Measurements from ENCODE around the gene ZNF205. TPM values are rescaled to one million over a fixed set of nuclear protein-coding genes. Genes with fewer than 3 reads are reported as not detected.

The ZNF205 gene
- total and polyA plus RNA-seq, 2 of the 4 experiments (the other 2 are of a cell fraction): 8.2 to 12.7 TPM

DNA sequence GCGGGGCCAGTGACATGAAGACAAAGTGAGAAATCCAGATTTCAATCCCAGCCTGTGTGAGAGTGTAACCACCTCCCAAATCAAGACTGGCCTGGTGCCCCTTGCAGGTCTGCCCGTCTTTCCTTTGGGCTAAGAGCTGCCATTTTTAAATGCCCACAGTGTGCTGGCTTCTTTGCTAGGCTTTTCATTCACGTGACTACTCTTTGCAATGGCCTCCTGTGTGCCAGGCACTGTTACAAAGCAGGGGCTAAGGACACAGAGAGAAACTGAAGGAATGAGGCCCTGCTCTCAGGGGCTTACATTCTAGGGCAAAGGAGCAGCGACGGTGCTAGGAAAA lies 13.0 kb upstream of the ZNF205 start:
- H2AK5ac ChIP-seq (ENCODE audit: low read depth, low read length): no peak overlapping the region; the same call in 1 of the 2 replicates
- no peak overlapping the region; the same call in 1 of the 2 replicates for H3K14ac ChIP-seq (replicated peaks; ENCODE audit: low read depth, low read length)
- no peak for DNase-seq
- H4K91ac ChIP-seq (ENCODE audit: insufficient read depth, low read depth, low read length): no peak overlapping the region
- H3K9ac ChIP-seq (ENCODE audit: low read depth, low read length): no peak overlapping the region
- in situ Hi-C loops (cut with MboI; ENCODE audit: low sequenced_read_pairs) (no loop called here), intact Hi-C loops (cut with micrococcal nuclease) (no loop called here), dilution Hi-C loops (cut with HindIII; ENCODE audit: low sequenced_read_pairs, unreplicated experiment) (no loop called here)
- H2BK5ac ChIP-seq (ENCODE audit: low read depth, low read length, poor library complexity, severe bottlenecking): no peak overlapping the region
- H3K56ac ChIP-seq (ENCODE audit: extremely low read depth, insufficient read depth, low read length): no peak overlapping the region
- no peak overlapping the region for H2AK9ac ChIP-seq (replicated peaks; ENCODE audit: low read depth, low read length, poor library complexity)
- no peak overlapping the region for H2BK20ac ChIP-seq (ENCODE audit: low read depth, low read length)
- ATAC-seq (ENCODE audit: low read depth): no peak
- no peaks in the 10 kb centered on the region for H3K9me3 ChIP-seq (ENCODE audit: control insufficient read depth, insufficient read depth, low read length)
- no peaks in the 10 kb centered on the region for H3K79me1 ChIP-seq (ENCODE audit: low read depth in 1 of 2, low read length in 2 of 2)
- H4K8ac ChIP-seq (ENCODE audit: low read depth in 2 of 2, low read length in 2 of 2): peak overlapping the region in 1 of 2 experiments; percentile 90; a peak in 2 of 4 replicates
- no peak overlapping the region for H4K5ac ChIP-seq (ENCODE audit: low read depth, low read length)
- ChIA-PET CTCF (no interaction called here), POLR2A (ENCODE audit: unreplicated experiment) (no interaction called here)
- peak overlapping the region; percentile 96 for H2AFZ ChIP-seq (replicated peaks; ENCODE audit: low read length, poor library complexity)
- no peaks in the 10 kb centered on the region for H4K20me1 ChIP-seq (ENCODE audit: insufficient read depth, low read length)
- H3K4me1 ChIP-seq (ENCODE audit: control insufficient read depth, insufficient read depth, low read length): peaks cover 3% of the 10 kb centered on the region
- H3K36me3 ChIP-seq (ENCODE audit: control insufficient read depth, insufficient read depth, low read length): no peaks in the 10 kb centered on the region
- H3K4ac ChIP-seq (ENCODE audit: low read depth, low read length): no peak overlapping the region
- no peak overlapping the region for H2BK15ac ChIP-seq (ENCODE audit: low read depth, low read length)
- peaks cover 17% of the 10 kb centered on the region for H3K9me1 ChIP-seq (ENCODE audit: insufficient read depth, low read length)
- H3K27ac ChIP-seq (ENCODE audit: insufficient read depth, low read length): no peak overlapping the region
- peaks cover 27% of the 10 kb centered on the region for H3K27me3 ChIP-seq (ENCODE audit: control insufficient read depth, insufficient read depth, low read length)
- no peak overlapping the region for H3K4me3 ChIP-seq (ENCODE audit: insufficient read depth, low read depth, low read length)
- H3K23ac ChIP-seq (ENCODE audit: low read depth, low read length): peak overlapping the region; percentile 86
- no TSS peak for BruUV-seq (replicated peaks)
- H3K4me2 ChIP-seq (ENCODE audit: low read depth, low read length): no peak overlapping the region
- H3K18ac ChIP-seq (ENCODE audit: low read depth, low read length): no peak overlapping the region
- no peak overlapping the region for H2BK120ac ChIP-seq (ENCODE audit: low read depth, low read length)
- no peak for TF ChIP-seq USF2 (IDR thresholded peaks at IDR 0.05; ENCODE audit: low read depth, low read length)
- TF ChIP-seq, protein P1, sequence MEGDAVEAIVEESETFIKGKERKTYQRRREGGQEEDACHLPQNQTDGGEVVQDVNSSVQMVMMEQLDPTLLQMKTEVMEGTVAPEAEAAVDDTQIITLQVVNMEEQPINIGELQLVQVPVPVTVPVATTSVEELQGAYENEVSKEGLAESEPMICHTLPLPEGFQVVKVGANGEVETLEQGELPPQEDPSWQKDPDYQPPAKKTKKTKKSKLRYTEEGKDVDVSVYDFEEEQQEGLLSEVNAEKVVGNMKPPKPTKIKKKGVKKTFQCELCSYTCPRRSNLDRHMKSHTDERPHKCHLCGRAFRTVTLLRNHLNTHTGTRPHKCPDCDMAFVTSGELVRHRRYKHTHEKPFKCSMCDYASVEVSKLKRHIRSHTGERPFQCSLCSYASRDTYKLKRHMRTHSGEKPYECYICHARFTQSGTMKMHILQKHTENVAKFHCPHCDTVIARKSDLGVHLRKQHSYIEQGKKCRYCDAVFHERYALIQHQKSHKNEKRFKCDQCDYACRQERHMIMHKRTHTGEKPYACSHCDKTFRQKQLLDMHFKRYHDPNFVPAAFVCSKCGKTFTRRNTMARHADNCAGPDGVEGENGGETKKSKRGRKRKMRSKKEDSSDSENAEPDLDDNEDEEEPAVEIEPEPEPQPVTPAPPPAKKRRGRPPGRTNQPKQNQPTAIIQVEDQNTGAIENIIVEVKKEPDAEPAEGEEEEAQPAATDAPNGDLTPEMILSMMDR (conservative IDR thresholded peaks at IDR 0.05; ENCODE audit: low read depth, low read length): no peak
- no peak for TF ChIP-seq FOS (IDR thresholded peaks at IDR 0.05; ENCODE audit: low read depth, low read length)
- TF ChIP-seq MXI1 (IDR thresholded peaks at IDR 0.05; ENCODE audit: borderline replicate concordance, low read depth, low read length): no peak
- TF ChIP-seq RFX5 (IDR thresholded peaks at IDR 0.05; ENCODE audit: low read depth, low read length): no peak
- no peak for TF ChIP-seq ELK1 (IDR thresholded peaks at IDR 0.05; ENCODE audit: borderline replicate concordance, low read depth, low read length)
- no peak for TF ChIP-seq SMC3 (IDR thresholded peaks at IDR 0.05; ENCODE audit: low read depth, low read length)
- TF ChIP-seq RCOR1 (IDR thresholded peaks at IDR 0.05; ENCODE audit: insufficient replicate concordance, low read length): no peak
- no peak for TF ChIP-seq CEBPB (IDR thresholded peaks at IDR 0.05; ENCODE audit: low read depth, low read length)
- TF ChIP-seq POLR2A (IDR thresholded peaks at IDR 0.05; ENCODE audit: low read depth, low read length): no peak
- TF ChIP-seq MAFK (IDR thresholded peaks at IDR 0.05; ENCODE audit: low read depth, low read length): no peak
- TF ChIP-seq NFE2L2 (IDR thresholded peaks at IDR 0.05; ENCODE audit: low read depth, low read length): no peak
- WGBS, 2 experiments (ENCODE audit: extremely low coverage in 2 of 2, insufficient read length in 1 of 2): no CpG with 5 or more reads among the region's 5 CpGs
